H9 (cell line): ENCODE data around the gene DPEP3. TPM values are rescaled to one million over a fixed set of nuclear protein-coding genes. Genes with fewer than 3 reads are reported as not detected.
"Not testable (repeated sequence)": the region's sequence is repeated elsewhere in the genome, so short reads cannot be mapped to it uniquely, and the experiment has no call there.

Experiments
- DNase-seq: peaks from one replicate; pipeline ENCODE4 v3.0.0-alpha.2; 2017
- H2AFZ ChIP-seq: one replicate; pipeline ENCODE4 v1.6.1; 2013; ENCODE audit warnings: mild to moderate bottlenecking, low read length, control low read depth, moderate library complexity
- H2AK5ac ChIP-seq: 2 replicates; pipeline ENCODE4 v1.6.1; 2013; ENCODE audit warnings: low read length, control low read depth, mixed read lengths; ENCODE audit not compliant: insufficient read length
- H2BK120ac ChIP-seq: one replicate; pipeline ENCODE4 v1.6.1; 2013; ENCODE audit warnings: low read depth, mild to moderate bottlenecking, low read length, control low read depth, inconsistent platforms; ENCODE audit not compliant: poor library complexity, severe bottlenecking
- H2BK12ac ChIP-seq: 2 replicates; pipeline ENCODE4 v1.6.1; 2013; ENCODE audit warnings: low read length, control low read depth, mixed read lengths, low read depth; ENCODE audit not compliant: insufficient read length
- H2BK15ac ChIP-seq: 2 replicates; pipeline ENCODE4 v1.6.1; 2013; ENCODE audit warnings: low read depth, low read length, control low read depth
- H2BK20ac ChIP-seq: one replicate; pipeline ENCODE4 v1.6.1; 2013; ENCODE audit warnings: low read depth, mild to moderate bottlenecking, low read length, control low read depth, inconsistent platforms; ENCODE audit not compliant: poor library complexity, severe bottlenecking
- H2BK5ac ChIP-seq: 2 replicates; pipeline ENCODE4 v1.6.1; 2013; ENCODE audit warnings: low read length, control low read depth, mixed read lengths; ENCODE audit not compliant: insufficient read length
- H3K14ac ChIP-seq: 2 replicates; pipeline ENCODE4 v1.6.1; 2013; ENCODE audit warnings: low read length, control low read depth; ENCODE audit not compliant: insufficient read depth
- H3K18ac ChIP-seq: 2 replicates; pipeline ENCODE4 v1.6.1; 2013; ENCODE audit warnings: low read depth, mild to moderate bottlenecking, mixed read lengths, low read length, control low read depth; ENCODE audit not compliant: insufficient read length
- H3K23ac ChIP-seq: 2 replicates; pipeline ENCODE4 v1.6.1; 2013; ENCODE audit warnings: low read length, control low read depth, mixed read lengths, low read depth; ENCODE audit not compliant: insufficient read length
- H3K23me2 ChIP-seq: 2 replicates; pipeline ENCODE4 v1.6.1; 2013; ENCODE audit warnings: low read depth, mild to moderate bottlenecking, mixed read lengths, low read length, control low read depth; ENCODE audit not compliant: insufficient read length, poor library complexity, severe bottlenecking
- H3K27ac ChIP-seq: 2 replicates; pipeline ENCODE4 v1.5.1; 2013; ENCODE audit warnings: low read length, control low read depth, mixed read lengths, low read depth; ENCODE audit not compliant: insufficient read length
- H3K27me3 ChIP-seq: 2 replicates; pipeline ENCODE4 v1.6.1; 2013; ENCODE audit warnings: low read length, control low read depth, inconsistent platforms; ENCODE audit not compliant: insufficient read depth
- H3K4ac ChIP-seq: 2 replicates; pipeline ENCODE4 v1.6.1; 2013; ENCODE audit warnings: low read depth, mild to moderate bottlenecking, control low read depth, inconsistent platforms, low read length, moderate library complexity
- H3K4me1 ChIP-seq: 2 replicates; pipeline ENCODE4 v1.6.1; 2013; ENCODE audit warnings: low read length, control low read depth, inconsistent platforms; ENCODE audit not compliant: insufficient read depth
- H3K4me2 ChIP-seq: 2 replicates; pipeline ENCODE4 v1.6.1; 2013; ENCODE audit warnings: low read length, control low read depth, mixed read lengths; ENCODE audit not compliant: insufficient read length, insufficient read depth
- H3K56ac ChIP-seq: 2 replicates; pipeline ENCODE4 v1.6.1; 2013; ENCODE audit warnings: low read depth, mild to moderate bottlenecking, mixed read lengths, low read length, control low read depth; ENCODE audit not compliant: insufficient read length
- H3K79me1 ChIP-seq: 2 replicates; pipeline ENCODE4 v1.6.1; 2013; ENCODE audit warnings: low read depth, mild to moderate bottlenecking, moderate library complexity, low read length, control low read depth, inconsistent platforms; ENCODE audit not compliant: insufficient read depth, poor library complexity, severe bottlenecking
- H3K79me2 ChIP-seq: 2 replicates; pipeline ENCODE4 v1.6.1; 2013; ENCODE audit warnings: low read length, control low read depth, inconsistent platforms; ENCODE audit not compliant: insufficient read depth
- H3K9ac ChIP-seq: 2 replicates; pipeline ENCODE4 v1.6.1; 2013; ENCODE audit warnings: low read length, control low read depth, mixed read lengths; ENCODE audit not compliant: insufficient read length; ENCODE audit errors: extremely low read depth
- H3K9me3 ChIP-seq: one replicate; pipeline ENCODE4 v1.6.1; 2013; ENCODE audit warnings: low read depth, low read length, inconsistent platforms; ENCODE audit not compliant: control insufficient read depth
- H3T11ph ChIP-seq: one replicate; pipeline ENCODE4 v1.6.1; 2013; ENCODE audit warnings: mild to moderate bottlenecking, low read length, control low read depth, inconsistent platforms
- H4K20me1 ChIP-seq: one replicate; pipeline ENCODE4 v1.6.1; 2013; ENCODE audit not compliant: control insufficient read depth, insufficient read length, insufficient read depth
- H4K5ac ChIP-seq: 2 replicates; pipeline ENCODE4 v1.6.1; 2013; ENCODE audit warnings: low read depth, mild to moderate bottlenecking, mixed read lengths, low read length, control low read depth; ENCODE audit not compliant: insufficient read length
- H4K8ac ChIP-seq: replicated peaks from 2 replicates; pipeline ENCODE4 v1.6.1; 2013; ENCODE audit warnings: low read length, control low read depth, mixed read lengths, low read depth; ENCODE audit not compliant: insufficient read length
- H4K91ac ChIP-seq: 2 replicates; pipeline ENCODE4 v1.6.1; 2013; ENCODE audit warnings: low read depth, mild to moderate bottlenecking, moderate library complexity, mixed read lengths, low read length, control low read depth; ENCODE audit not compliant: insufficient read length
- H3K27ac Mint-ChIP-seq, 3 experiments: 2 replicates in 2 of 3; 3 replicates in 1 of 3; pipeline ENCODE4 v1.8.0; 2020 to 2021; ENCODE audit warnings: mixed read lengths in 3 of 3, mild to moderate bottlenecking in 1 of 3, moderate library complexity in 1 of 3
- H3K27me3 Mint-ChIP-seq: 2 replicates; pipeline ENCODE4 v1.8.0; 2021; ENCODE audit warnings: low read depth, mild to moderate bottlenecking, moderate library complexity, mixed read lengths
- H3K36me3 Mint-ChIP-seq, 3 experiments: 2 replicates in 2 of 3; 3 replicates in 1 of 3; pipeline ENCODE4 v1.8.0; 2020 to 2021; ENCODE audit warnings: low read depth in 3 of 3, mixed read lengths in 3 of 3; ENCODE audit not compliant: insufficient read depth in 1 of 3
- H3K4me1 Mint-ChIP-seq, 2 experiments: 2 replicates each; pipeline ENCODE4 v1.8.0; 2020; ENCODE audit warnings: mixed read lengths in 2 of 2
- H3K4me3 Mint-ChIP-seq, 2 experiments: 2 replicates in 1 of 2; 3 replicates in 1 of 2; pipeline ENCODE4 v1.8.0; 2020 to 2021; ENCODE audit warnings: mild to moderate bottlenecking in 2 of 2, mixed read lengths in 2 of 2, moderate library complexity in 1 of 2
- H3K9me3 Mint-ChIP-seq, 2 experiments: 2 replicates in 1 of 2; 3 replicates in 1 of 2; pipeline ENCODE4 v1.8.0; 2020; ENCODE audit warnings: mild to moderate bottlenecking in 2 of 2, mixed read lengths in 2 of 2, moderate library complexity in 1 of 2
- WGBS: extraction: QIAGEN DNeasy Blood & Tissue Kit; methylation state at CpG from one replicate; pipeline ENCODE4 v1.1.7; 2013; ENCODE audit warnings: missing lambda C conversion rate, low lambda C conversion rate, mixed read lengths; ENCODE audit not compliant: insufficient read length; ENCODE audit errors: extremely low coverage; 5-methylcytosine and 5-hydroxymethylcytosine counted together
- total RNA-seq: library from RNA; stranded (reverse); gene quantifications from 2 replicates; pipeline ENCODE4 v1.2.1, GENCODE V29; 2021
- TF ChIP-seq, protein P1 (sequence below): fragments of 200-600 bp; sonication (generic); conservative IDR thresholded peaks from 3 replicates; pipeline ENCODE4 v1.8.0; 2021; ENCODE audit warnings: antibody characterized with exemption, mild to moderate bottlenecking

DPEP3 gene
- total RNA-seq, 1 experiment from 2014 or later, result 0.68 TPM

DNA sequence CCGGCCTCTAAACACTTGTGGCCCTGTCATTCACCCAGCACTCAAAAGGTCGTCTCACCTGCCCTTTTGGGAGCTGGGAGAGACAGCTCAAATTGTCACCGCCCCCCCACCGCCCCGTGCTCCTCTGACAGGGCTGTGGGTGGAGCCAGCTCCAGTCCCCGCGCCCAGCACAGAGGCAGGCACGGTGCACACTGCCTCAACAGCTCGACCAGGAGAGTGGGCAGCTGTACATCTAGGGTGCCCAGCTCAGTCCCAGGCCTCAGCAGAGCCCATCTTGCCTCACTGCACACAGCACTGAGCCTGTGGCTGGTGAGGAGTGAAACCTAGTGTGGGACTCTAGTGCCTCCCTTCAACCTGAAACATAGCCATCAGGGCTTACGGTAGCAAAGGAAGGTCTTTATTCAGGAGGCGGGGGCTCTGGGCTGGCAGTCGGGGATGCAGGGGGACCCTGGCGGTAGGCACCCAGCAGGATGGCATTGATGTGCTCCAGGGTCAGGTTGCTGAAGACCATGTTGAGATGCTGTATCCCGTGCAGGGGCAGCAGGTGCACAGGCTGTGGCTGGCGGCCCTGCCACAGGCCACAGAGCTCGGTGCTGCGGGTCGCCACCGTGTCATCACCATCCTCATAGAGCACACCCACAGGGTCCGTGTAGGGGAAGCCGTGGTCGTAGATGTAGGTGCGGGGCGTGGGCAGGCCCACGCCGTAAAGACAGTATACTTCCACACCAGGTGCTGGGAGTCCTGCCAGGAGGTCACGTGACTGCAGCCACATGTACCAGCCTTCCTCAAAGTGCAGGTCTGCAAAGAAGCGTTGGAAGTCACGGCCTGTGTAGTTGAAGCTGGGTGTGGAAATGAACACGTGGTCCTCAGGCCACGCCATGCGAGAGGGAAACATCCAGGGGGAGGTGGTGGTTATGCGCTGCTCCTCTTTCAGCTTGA is 40.5 kb downstream of the DPEP3 start:
- Histone ChIP-seq H3K4me2 (no peak overlapping the region), H3K9ac (no peak overlapping the region), H3K4me1 (0 out of 2 replicates have a peak, but pooled peaks cover 3% of the 10 kb centered on the region), H3T11ph (no peak overlapping the region), H2BK12ac (no peak overlapping the region), H4K91ac (no peak overlapping the region), H2BK20ac (no peak overlapping the region), H2AK5ac (no peak overlapping the region), H3K79me2 (no peaks in the 10 kb centered on the region), H3K23ac (no peak overlapping the region), H2BK5ac (no peak overlapping the region), H4K20me1 (no peaks in the 10 kb centered on the region), H3K4ac (no peak overlapping the region), H2BK120ac (no peak overlapping the region), H2AFZ (no peak overlapping the region), H3K18ac (no peak overlapping the region), H4K8ac (no peak overlapping the region), H3K23me2 (peaks cover 15% of the 10 kb centered on the region), H3K14ac (no peak overlapping the region), H3K9me3 (no peaks in the 10 kb centered on the region), H3K79me1 (no peaks in the 10 kb centered on the region), H3K27ac (no peak overlapping the region), H4K5ac (no peak overlapping the region), H3K56ac (no peak overlapping the region), H3K27me3 (no peaks in the 10 kb centered on the region), H2BK15ac (no peak overlapping the region)
- H3K4me1 Mint-ChIP-seq, result peaks cover 14 to 28% of the 10 kb centered on the region in 2 experiments
- TF ChIP-seq, protein P1, sequence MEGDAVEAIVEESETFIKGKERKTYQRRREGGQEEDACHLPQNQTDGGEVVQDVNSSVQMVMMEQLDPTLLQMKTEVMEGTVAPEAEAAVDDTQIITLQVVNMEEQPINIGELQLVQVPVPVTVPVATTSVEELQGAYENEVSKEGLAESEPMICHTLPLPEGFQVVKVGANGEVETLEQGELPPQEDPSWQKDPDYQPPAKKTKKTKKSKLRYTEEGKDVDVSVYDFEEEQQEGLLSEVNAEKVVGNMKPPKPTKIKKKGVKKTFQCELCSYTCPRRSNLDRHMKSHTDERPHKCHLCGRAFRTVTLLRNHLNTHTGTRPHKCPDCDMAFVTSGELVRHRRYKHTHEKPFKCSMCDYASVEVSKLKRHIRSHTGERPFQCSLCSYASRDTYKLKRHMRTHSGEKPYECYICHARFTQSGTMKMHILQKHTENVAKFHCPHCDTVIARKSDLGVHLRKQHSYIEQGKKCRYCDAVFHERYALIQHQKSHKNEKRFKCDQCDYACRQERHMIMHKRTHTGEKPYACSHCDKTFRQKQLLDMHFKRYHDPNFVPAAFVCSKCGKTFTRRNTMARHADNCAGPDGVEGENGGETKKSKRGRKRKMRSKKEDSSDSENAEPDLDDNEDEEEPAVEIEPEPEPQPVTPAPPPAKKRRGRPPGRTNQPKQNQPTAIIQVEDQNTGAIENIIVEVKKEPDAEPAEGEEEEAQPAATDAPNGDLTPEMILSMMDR, result no peak
- H3K27me3 Mint-ChIP-seq, result peaks cover 4% of the 10 kb centered on the region
- peaks cover 0 to 2% of the 10 kb centered on the region in 2 experiments; a peak in 2 of 5 replicates for H3K9me3 Mint-ChIP-seq
- H3K27ac Mint-ChIP-seq, result no peak overlapping the region; a peak in 1 of 7 replicates
- no CpG with 5 or more reads among the region's 33 CpGs for WGBS
- peaks cover 0 to 26% (median 1%) of the 10 kb centered on the region in 3 experiments; a peak in 4 of 7 replicates for H3K36me3 Mint-ChIP-seq
- H3K4me3 Mint-ChIP-seq, result no peak overlapping the region
- DNase-seq, result no peak

DNA sequence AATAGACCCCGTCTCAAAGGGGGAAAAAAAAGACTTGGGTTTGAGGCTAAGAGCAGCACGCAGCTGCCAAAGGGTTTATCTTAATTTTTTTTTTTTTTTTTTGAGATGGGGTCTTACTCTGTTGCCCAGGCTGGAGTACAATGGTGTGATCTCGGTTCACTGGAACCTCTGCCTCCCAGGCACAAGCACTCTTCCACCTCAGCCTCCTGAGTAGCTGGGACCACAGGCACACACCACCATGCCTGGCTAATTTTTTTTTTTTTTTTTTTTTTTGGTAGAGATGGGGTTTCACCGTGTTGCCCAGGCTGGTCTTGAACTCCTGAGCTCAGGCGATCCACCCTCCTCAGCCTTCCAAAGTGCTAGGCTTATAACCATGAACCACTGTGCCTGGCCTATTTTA is 42.6 kb downstream of the DPEP3 start:
- not testable (repeated sequence) for H3K4me2 ChIP-seq, H2BK5ac ChIP-seq

More for the DNA sequence above, 42.6 kb downstream of the DPEP3 start:
- peaks cover 25 to 26% of the 10 kb centered on the region in 2 experiments for H3K4me1 Mint-ChIP-seq
- H3T11ph ChIP-seq, H3K56ac ChIP-seq, H3K23ac ChIP-seq, H3K9me3 ChIP-seq, H3K27ac ChIP-seq, H2BK20ac ChIP-seq, H3K4me1 ChIP-seq, H4K8ac ChIP-seq, H4K20me1 ChIP-seq, H4K91ac ChIP-seq, H3K27me3 ChIP-seq, H3K79me1 ChIP-seq, H3K27ac Mint-ChIP-seq, H2BK12ac ChIP-seq, H3K9ac ChIP-seq, H2AFZ ChIP-seq, H2BK15ac ChIP-seq, H4K5ac ChIP-seq, H2AK5ac ChIP-seq, H3K4ac ChIP-seq, DNase-seq, H3K14ac ChIP-seq, H3K9me3 Mint-ChIP-seq, H2BK120ac ChIP-seq, H3K79me2 ChIP-seq, H3K18ac ChIP-seq: not testable (repeated sequence)
- no CpG with 5 or more reads among the region's 5 CpGs for WGBS
- peak overlapping the region in 1 of 2 experiments; percentile 100; a peak in 2 of 5 replicates for H3K4me3 Mint-ChIP-seq
- peaks cover 18% of the 10 kb centered on the region for H3K23me2 ChIP-seq
- peaks cover 0 to 31% (median 8%) of the 10 kb centered on the region in 3 experiments; a peak in 4 of 7 replicates for H3K36me3 Mint-ChIP-seq
- H3K27me3 Mint-ChIP-seq, result peaks cover 10% of the 10 kb centered on the region
